Endothelial cell of umbilical vein (primary cell): ENCODE measurements around the gene CDK5RAP2. TPM values are rescaled to one million over a fixed set of nuclear protein-coding genes. Genes with fewer than 3 reads are reported as not detected.

Source experiments
- BruUV-seq: library from RNA; stranded (reverse); fragments of 400-500 nt; replicated peaks from 2 replicates; lab custom pipeline; 2021; lab: Mats Ljungman, UMichigan
- CTCF ChIA-PET: fragments of 300-600, 350-600 bp; sonication (Branson Sonifier 250); formaldehyde crosslinking; loops from one replicate; lab custom pipeline; 2021; ENCODE audit warnings: antibody characterized with exemption, inconsistent platforms; lab: Charles Lee
- POLR2A ChIA-PET: fragments of 300-600, 350-600 bp; sonication (Branson Sonifier 250); formaldehyde crosslinking; loops from one replicate; lab custom pipeline; 2021; ENCODE audit warnings: antibody characterized with exemption, inconsistent platforms; lab: Charles Lee
- DNase-seq: peaks from one replicate; pipeline ENCODE4 v3.0.0-alpha.2; 2011; ENCODE audit warnings: low read depth, low spot score
- FAIRE-seq: peaks from 2 replicates; lab custom pipeline; 2011; peaks lifted over from hg19 to GRCh38; lab: Jason Lieb, UNC
- H2AFZ ChIP-seq: 2 replicates; pipeline ENCODE4 v1.6.0; 2012; ENCODE audit warnings: low read depth, low read length, control low read depth, inconsistent platforms
- H3K27ac ChIP-seq: 2 replicates; pipeline ENCODE4 v1.5.1; 2011; ENCODE audit warnings: low read depth, mild to moderate bottlenecking, control low read depth, low read length, moderate library complexity; ENCODE audit not compliant: insufficient read depth
- H3K27me3 ChIP-seq, 2 experiments: 2 replicates each; pipeline versions ENCODE4 v1.6.0 to v1.6.1; 2011; ENCODE audit warnings: low read length in 2 of 2, mixed read lengths in 1 of 2; ENCODE audit not compliant: control insufficient read depth in 2 of 2, insufficient read depth in 2 of 2
- H3K36me3 ChIP-seq, 2 experiments: 2 replicates in 1 of 2; 3 replicates in 1 of 2; pipeline ENCODE4 v1.5.1; 2011; ENCODE audit warnings: low read length in 2 of 2, mild to moderate bottlenecking in 1 of 2, moderate library complexity in 1 of 2; ENCODE audit not compliant: control insufficient read depth in 2 of 2, insufficient read depth in 2 of 2; ENCODE audit errors: extremely low read depth in 1 of 2
- H3K4me1 ChIP-seq: 3 replicates; pipeline ENCODE4 v1.5.1; 2011; ENCODE audit warnings: mild to moderate bottlenecking, low read length; ENCODE audit not compliant: control insufficient read depth, insufficient read depth; ENCODE audit errors: extremely low read depth
- H3K4me2 ChIP-seq: 2 replicates; pipeline ENCODE4 v1.6.1; 2011; ENCODE audit warnings: low read length, control low read depth, mixed read lengths; ENCODE audit not compliant: insufficient read depth
- H3K4me3 ChIP-seq, 3 experiments: fragments of 200-600 bp in 1 of 3; sonication (generic), shearing (Covaris generic) in 1 of 3; replicated peaks in 1 of 3; 2 replicates each; pipeline ENCODE4 v1.5.1; 2011 to 2016; ENCODE audit warnings: control low read depth in 3 of 3, low read length in 3 of 3, mild to moderate bottlenecking in 2 of 3, inconsistent platforms in 1 of 3, low read depth in 1 of 3, moderate library complexity in 1 of 3; ENCODE audit not compliant: insufficient read depth in 1 of 3
- H3K79me2 ChIP-seq: 2 replicates; pipeline ENCODE4 v1.6.0; 2012; ENCODE audit warnings: low read length, inconsistent platforms; ENCODE audit not compliant: control insufficient read depth, insufficient read depth
- H3K9ac ChIP-seq: replicated peaks from 2 replicates; pipeline ENCODE3; 2011; ENCODE audit warnings: low read length, control low read depth; ENCODE audit not compliant: insufficient read depth; ENCODE audit errors: extremely low read depth
- H3K9me1 ChIP-seq: replicated peaks from 3 replicates; pipeline ENCODE4 v1.6.0; 2011; ENCODE audit warnings: mild to moderate bottlenecking, low read length; ENCODE audit not compliant: control insufficient read depth, insufficient read depth; ENCODE audit errors: extremely low read depth
- H3K9me3 ChIP-seq: replicated peaks from 2 replicates; pipeline ENCODE4 v1.5.1; 2012; ENCODE audit warnings: low read length, inconsistent platforms; ENCODE audit not compliant: control insufficient read depth, insufficient read depth
- H4K20me1 ChIP-seq: replicated peaks from 2 replicates; pipeline ENCODE3; 2011; ENCODE audit warnings: mild to moderate bottlenecking, low read length; ENCODE audit not compliant: control insufficient read depth, insufficient read depth; ENCODE audit errors: extremely low read depth
- EZH2 ChIP-seq: IDR thresholded peaks from 2 replicates; pipeline ENCODE4 v1.6.1; 2012; ENCODE audit warnings: borderline replicate concordance, low read depth, mild to moderate bottlenecking, moderate library complexity, low read length, inconsistent platforms; ENCODE audit not compliant: severe bottlenecking
- FOS ChIP-seq: IDR thresholded peaks from 2 replicates; pipeline ENCODE4 v1.6.1; 2011; ENCODE audit warnings: mild to moderate bottlenecking, low read length, moderate library complexity, borderline replicate concordance; ENCODE audit not compliant: insufficient read depth
- GATA2 ChIP-seq: IDR thresholded peaks from 2 replicates; pipeline ENCODE4 v1.7.0; 2011; ENCODE audit warnings: low read depth, mild to moderate bottlenecking, moderate library complexity, mixed read lengths, low read length; ENCODE audit not compliant: insufficient read length, insufficient read depth
- JUN ChIP-seq: IDR thresholded peaks from 2 replicates; pipeline ENCODE4 v1.6.1; 2011; ENCODE audit warnings: borderline replicate concordance, low read depth; ENCODE audit not compliant: insufficient read length, insufficient read depth
- MAX ChIP-seq: IDR thresholded peaks from 2 replicates; pipeline ENCODE4 v1.6.1; 2011; ENCODE audit not compliant: insufficient read depth, insufficient read length
- MYC ChIP-seq: IDR thresholded peaks from one replicate; pipeline ENCODE4 v1.6.1; 2011; ENCODE audit warnings: mild to moderate bottlenecking, low read depth, low read length
- POLR2A ChIP-seq: IDR thresholded peaks from 2 replicates; pipeline ENCODE4 v1.6.1; 2012; ENCODE audit warnings: low read depth, mild to moderate bottlenecking, control low read depth, low read length
- POLR2AphosphoS5 ChIP-seq: IDR thresholded peaks from 2 replicates; pipeline ENCODE4 v1.6.1; 2012; ENCODE audit warnings: low read depth, mild to moderate bottlenecking, control low read depth, low read length, moderate library complexity; ENCODE audit not compliant: insufficient read depth
- dilution Hi-C: fragments of 300-500 bp; cut with MboI; formaldehyde crosslinking; loops from one replicate; pipeline ENCODE4 v1.15.0; 2019; ENCODE audit warnings: low sequenced_read_pairs; ENCODE audit not compliant: extremely low pct_ligation_motif_present
- intact Hi-C: fragments of 100-400 bp; cut with micrococcal nuclease; formaldehyde crosslinking; loops from one replicate; pipeline ENCODE4 v1.10.0; 2022
- polyA plus RNA-seq, 4 experiments: library from polyadenylated mRNA; depleted of rRNA in 3 of 4; stranded (reverse) in 3 of 4; unstranded in 1 of 4; fragments of >200 nt; gene quantifications; 2 replicates each; pipeline versions ENCODE4 v1.2.1 to v1.2.3, GENCODE V29; 2011 to 2012; ENCODE audit warnings: missing spikeins in 1 of 4
- total RNA-seq: library from RNA; stranded (reverse); gene quantifications from 2 replicates; pipeline ENCODE4 v1.2.3, GENCODE V29; 2021
- TF ChIP-seq, protein P1 (sequence below), 2 donors: IDR thresholded peaks; 1 replicate in 1 of 2; 2 replicates in 1 of 2; pipeline ENCODE4 v1.5.1; 2011; ENCODE audit warnings: low read length in 2 of 2, mild to moderate bottlenecking in 2 of 2, moderate library complexity in 2 of 2, control low read depth in 1 of 2, inconsistent platforms in 1 of 2, low read depth in 1 of 2; ENCODE audit not compliant: insufficient read depth in 1 of 2; ENCODE audit errors: extremely low read depth in 1 of 2

CDK5RAP2 gene
- total and polyA plus RNA-seq, 2 donors (not counting 3 experiments of a cell fraction or from before 2014, with no cell fraction given): 17.5 to 56.7 TPM

GRCh38 chr9:120424248-120424647 lies 155.7 kb downstream of the CDK5RAP2 start:
- Histone ChIP-seq H3K4me2 (no peak overlapping the region), H2AFZ (no peak overlapping the region), H3K9ac (no peak overlapping the region), H3K27ac (no peak overlapping the region), H3K4me1 (no peaks in the 10 kb centered on the region), H3K36me3 (peaks cover 0 to 3% of the 10 kb centered on the region in 2 experiments), H4K20me1 (no peaks in the 10 kb centered on the region), H3K9me1 (no peaks in the 10 kb centered on the region), H3K27me3 (no peaks in the 10 kb centered on the region), H3K9me3 (no peaks in the 10 kb centered on the region), H3K79me2 (no peaks in the 10 kb centered on the region), H3K4me3 (no peak overlapping the region)
- dilution Hi-C loops (no loop called here), intact Hi-C loops (no loop called here)
- TF ChIP-seq MAX (no peak), GATA2 (no peak), EZH2 (no peak), POLR2A (no peak), POLR2AphosphoS5 (no peak), FOS (no peak), MYC (no peak), JUN (no peak)
- TF ChIP-seq, protein P1, sequence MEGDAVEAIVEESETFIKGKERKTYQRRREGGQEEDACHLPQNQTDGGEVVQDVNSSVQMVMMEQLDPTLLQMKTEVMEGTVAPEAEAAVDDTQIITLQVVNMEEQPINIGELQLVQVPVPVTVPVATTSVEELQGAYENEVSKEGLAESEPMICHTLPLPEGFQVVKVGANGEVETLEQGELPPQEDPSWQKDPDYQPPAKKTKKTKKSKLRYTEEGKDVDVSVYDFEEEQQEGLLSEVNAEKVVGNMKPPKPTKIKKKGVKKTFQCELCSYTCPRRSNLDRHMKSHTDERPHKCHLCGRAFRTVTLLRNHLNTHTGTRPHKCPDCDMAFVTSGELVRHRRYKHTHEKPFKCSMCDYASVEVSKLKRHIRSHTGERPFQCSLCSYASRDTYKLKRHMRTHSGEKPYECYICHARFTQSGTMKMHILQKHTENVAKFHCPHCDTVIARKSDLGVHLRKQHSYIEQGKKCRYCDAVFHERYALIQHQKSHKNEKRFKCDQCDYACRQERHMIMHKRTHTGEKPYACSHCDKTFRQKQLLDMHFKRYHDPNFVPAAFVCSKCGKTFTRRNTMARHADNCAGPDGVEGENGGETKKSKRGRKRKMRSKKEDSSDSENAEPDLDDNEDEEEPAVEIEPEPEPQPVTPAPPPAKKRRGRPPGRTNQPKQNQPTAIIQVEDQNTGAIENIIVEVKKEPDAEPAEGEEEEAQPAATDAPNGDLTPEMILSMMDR (IDR thresholded peaks at IDR 0.05; ENCODE audit: extremely low read depth in 1 of 2, insufficient read depth in 1 of 2, low read depth in 1 of 2, low read length in 2 of 2): no peak
- no peak for DNase-seq
- ChIA-PET POLR2A (interaction anchor here (0.6 kb wide), 1 partner anchor 14 kb away, joined by 4 read pairs; no protein-coding TSS in a partner anchor), CTCF (interaction anchor here (0.9 to 2.3 kb wide), 5 partner anchors 8 to 24 kb away, joined by 3 to 6 read pairs (median 3); no protein-coding TSS in a partner anchor)
- FAIRE-seq: no peak
- BruUV-seq: no TSS peak
